ENCODE data around the gene ZNF625. TPM values are rescaled to one million over a fixed set of nuclear protein-coding genes. Genes with fewer than 3 reads are reported as not detected.

The ZNF625 gene
- total RNA-seq, result 8.8 and 10.5 TPM in 2 replicates

DNA sequence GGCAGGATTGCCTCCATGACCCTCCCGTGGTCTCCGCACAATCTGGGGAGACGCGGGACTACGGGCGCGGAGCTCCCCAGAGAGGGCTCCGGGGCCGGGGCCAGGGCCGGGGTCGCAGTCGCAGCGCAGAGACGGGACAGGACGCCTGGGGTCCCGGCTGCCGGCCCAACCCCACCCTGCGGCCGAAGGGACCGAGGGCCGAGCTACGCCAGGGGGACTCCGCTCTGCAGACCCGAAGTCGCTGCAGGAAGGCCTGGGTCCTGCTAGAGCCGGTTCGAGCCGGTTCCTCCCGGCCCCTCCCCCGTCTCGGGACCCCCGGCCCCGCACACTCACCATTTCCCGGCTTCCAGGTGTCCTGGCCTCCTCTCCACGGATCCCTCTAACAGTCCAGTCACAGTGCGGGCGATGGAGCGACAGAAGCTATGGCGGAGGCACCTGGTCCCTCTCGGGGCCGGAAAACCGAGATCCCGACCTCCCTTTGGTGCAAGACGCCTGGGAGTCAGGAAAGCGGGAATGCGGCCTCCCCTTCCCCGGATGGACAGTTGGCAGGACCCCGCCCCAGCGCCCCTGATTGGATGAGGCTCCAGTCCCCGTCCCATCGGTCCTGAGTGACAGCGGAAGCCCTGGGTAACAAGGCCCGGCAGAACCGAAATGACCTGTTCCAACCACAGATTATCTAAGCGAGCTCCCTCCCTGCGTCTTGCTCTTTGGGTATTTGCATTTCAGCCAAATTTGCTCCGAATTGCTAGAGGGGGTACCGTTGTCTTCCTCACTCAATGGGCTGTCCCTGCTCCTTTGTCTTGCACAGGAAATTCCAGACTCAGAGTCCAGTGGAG, at the start of gene ZNF625:
ZNF625 (minus strand) TSS at position 512 of the 836 bp plus-strand sequence; CDS start at position 336, 176 bp downstream.

DNA sequence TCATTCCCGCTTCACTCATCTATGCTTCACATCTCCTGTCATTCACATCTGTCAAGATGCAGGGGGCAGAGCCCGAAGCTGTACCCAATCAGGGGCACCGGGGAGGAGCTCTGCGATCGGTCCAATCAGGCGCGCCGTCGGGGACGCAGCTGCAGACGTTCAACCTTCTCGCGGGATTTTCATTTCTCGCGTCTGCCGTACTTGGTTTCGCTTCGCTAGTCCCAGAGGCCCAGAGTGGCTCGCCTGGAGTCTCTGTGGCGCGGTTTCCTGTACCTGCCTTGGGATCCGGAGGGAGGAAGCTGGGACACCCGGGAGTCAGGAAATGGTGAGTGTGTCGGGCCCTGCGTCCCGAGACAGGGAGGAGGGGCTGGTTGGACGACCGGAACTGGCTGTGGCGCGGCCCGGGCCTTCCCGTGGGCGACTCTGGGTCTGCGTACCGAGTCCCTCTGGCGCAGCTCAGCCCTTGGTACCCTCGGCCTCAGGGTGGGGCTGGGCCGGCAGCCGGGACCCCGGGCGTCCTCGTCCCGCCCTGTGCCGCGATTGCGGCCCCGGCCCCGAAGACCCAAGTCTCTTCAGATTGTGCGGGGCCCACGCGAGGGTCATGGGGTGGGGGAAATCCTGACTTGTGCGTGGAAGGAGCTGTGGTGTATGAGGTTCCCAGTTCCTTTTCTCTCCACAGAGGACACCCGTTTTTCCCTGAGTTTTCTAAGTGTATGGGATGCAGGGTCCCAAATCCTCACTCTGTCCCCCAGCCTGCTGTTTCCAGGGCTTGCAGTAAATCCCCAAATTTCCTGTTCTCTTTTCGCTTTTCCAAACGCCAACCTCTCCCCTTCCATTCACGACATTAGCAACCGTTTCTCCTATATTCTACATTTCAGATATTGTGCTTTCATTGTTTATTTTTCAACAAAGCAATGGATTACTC, 6.6 kb upstream of the ZNF625 start, which contains the start of gene ZNF136:
ZNF136 (plus strand) TSS at position 215 of the 925 bp plus-strand sequence; CDS start at position 323, 108 bp downstream.

DNA sequence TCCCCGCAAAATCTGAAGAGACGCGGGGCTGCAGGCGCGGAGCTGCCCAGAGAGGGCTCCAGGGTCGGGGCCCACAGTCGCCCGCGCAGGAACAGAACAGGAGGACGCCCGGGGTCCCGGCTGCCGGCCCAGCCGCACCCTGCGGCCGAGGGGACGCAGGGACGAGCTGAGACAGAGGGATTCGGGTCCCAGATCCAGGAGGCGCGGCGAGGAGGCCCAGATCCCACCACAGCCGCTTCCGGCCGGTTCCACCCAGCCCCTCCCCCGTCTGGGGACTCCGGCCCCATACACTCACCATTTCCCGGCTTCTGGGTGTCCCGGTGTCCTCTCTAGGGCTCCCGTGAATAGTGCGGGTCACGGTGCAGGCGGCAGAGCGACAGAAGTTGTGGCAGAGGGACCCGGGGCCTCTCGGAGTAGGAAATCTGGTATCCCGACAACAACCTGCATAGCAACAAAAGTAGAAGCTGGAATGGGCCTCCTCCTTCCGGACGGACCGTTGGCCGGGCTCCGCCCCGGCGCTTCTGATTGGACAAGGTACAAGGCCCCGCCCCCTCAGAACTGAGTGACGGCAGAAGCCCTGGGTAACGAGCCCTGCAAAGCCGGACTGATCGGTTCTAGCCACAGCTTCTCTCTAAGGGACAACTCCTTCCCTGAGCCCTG, 16.5 kb downstream of the ZNF625 start, which contains the start of gene ZNF20:
ZNF20 (minus strand) TSS at position 466 of the 660 bp plus-strand sequence; CDS start at position 298, 168 bp downstream.

Other genes with a start within 250 kb of the ZNF625 start
- 4.5 and 6.8 TPM in 2 replicates for gene ZNF700, start 231.6 kb downstream of the ZNF625 start, total RNA-seq
- gene ZNF763, start 191.7 kb downstream of the ZNF625 start, total RNA-seq, result under 0.01 TPM in 1 of 2 replicates, not detected in the other
- gene ZNF433, start 121.1 kb downstream of the ZNF625 start, total RNA-seq, result 1.7 and 2.6 TPM in 2 replicates
- gene ZNF878, start 103.8 kb downstream of the ZNF625 start, total RNA-seq, result under 0.01 and 0.15 TPM in 2 replicates
- gene ZNF844, start 92.0 kb downstream of the ZNF625 start, total RNA-seq, result 0.97 and 1.4 TPM in 2 replicates
- 1.9 and 2.6 TPM in 2 replicates for gene ZNF20, start 16.4 kb downstream of the ZNF625 start, total RNA-seq
- gene ZNF136, start 6.4 kb upstream of the ZNF625 start, total RNA-seq, result 4.2 and 5.2 TPM in 2 replicates
- gene ZNF44, start 138.1 kb upstream of the ZNF625 start, total RNA-seq, result 3.9 and 8.2 TPM in 2 replicates
- gene ZNF563, start 176.9 kb upstream of the ZNF625 start, total RNA-seq, result 0.30 and 0.65 TPM in 2 replicates
- gene ZNF442, start 208.9 kb upstream of the ZNF625 start, total RNA-seq, result 0.32 and 1.1 TPM in 2 replicates
- 4.2 and 5.5 TPM in 2 replicates for gene ZNF799, start 244.5 kb upstream of the ZNF625 start, total RNA-seq